GM21723 (cell line): ENCODE results near the gene MYH11.
"Not testable (repeated sequence)": the region's sequence is repeated elsewhere in the genome, so short reads cannot be mapped to it uniquely, and the experiment has no call there.

Experiments used
- ATAC-seq: cut with Tn5 transposase; IDR thresholded peaks from one replicate; pipeline ENCODE4 v1.9.1; 2021; ENCODE audit warnings: mild to moderate bottlenecking, moderate library complexity; ENCODE audit not compliant: unreplicated experiment

The MYH11 gene

DNA sequence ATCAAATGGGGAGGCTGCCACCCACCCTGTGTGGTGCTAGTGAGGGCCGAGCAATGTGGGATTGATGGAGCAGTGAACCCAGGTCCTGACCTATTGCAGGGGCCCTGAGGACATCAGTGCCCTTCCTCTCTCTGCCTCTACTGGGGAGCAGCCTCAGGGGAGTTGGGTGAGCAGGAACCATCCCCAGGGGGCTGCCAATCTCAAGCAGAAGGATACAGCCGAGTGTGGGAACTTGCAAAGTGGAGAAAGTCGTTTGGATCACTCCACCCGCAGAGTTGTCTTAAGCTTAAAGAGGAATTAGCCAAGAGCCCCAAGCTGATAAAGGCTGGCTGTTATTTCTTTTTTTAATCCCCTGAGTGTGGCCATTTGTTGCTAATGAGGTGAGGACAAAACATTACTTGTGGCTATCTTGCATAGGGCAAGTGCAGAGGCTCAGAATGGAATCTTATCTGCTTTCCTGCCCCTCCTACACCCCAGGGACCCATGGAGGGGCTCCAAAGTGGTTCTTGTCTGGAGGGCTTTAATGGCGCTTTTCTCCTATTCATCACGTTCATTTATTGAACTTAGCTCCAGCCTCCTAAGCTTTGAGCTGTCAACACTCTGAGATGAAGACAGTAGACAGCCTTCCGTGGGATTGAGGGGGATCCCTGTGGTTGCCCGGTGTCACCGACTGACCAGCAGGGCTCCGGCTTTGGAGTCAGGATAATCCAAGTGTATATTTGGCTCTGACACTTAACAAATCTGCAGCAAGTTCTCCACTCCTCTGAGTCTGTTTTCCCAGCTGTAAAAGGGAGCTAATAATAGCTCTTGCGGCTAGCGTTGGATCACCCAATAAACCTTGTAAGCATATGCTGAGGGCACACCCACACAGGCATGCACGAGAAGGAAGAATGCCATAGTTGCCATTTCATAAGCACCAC, 45.1 kb downstream of the MYH11 start:
- ATAC-seq: no peak

DNA sequence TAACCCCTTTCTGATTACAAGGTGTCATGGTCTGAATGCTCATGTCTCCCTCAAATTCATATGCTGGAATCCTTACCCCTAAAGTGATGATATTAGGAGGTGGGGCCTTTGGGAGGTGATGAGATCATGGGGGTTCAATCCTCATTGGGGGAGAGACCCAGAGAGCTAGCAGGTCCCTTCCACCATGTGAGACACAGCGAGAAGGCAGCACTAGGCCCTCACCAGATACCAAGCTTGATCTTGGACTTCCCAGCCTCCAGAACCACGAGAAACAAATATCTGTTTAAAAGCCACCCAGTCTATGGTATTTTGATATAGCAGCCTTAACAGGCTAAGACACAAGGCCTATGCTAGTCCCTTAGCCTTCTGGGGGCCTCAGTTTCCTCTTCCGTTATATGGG, 45.9 kb downstream of the MYH11 start:
- ATAC-seq: no peak

DNA sequence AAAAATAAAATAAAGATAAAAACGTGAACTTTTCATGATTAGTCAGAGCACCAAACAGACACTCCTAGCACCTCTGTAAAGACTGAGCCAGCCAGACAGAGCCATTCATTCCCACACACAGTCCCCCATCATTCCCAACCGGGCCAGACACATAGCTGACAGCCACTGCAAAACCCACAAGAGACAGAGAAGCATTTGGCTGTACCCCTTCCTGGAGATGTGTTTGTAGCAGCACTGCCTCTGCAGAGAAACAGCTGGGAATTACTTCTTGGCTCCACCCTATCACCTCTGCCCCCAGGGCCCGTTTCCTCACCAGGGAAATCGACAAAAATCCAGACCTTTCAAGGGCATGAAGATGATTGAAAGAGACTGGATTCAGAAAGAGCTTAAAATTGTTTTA, 46.4 kb downstream of the MYH11 start:
- no peak for ATAC-seq

DNA sequence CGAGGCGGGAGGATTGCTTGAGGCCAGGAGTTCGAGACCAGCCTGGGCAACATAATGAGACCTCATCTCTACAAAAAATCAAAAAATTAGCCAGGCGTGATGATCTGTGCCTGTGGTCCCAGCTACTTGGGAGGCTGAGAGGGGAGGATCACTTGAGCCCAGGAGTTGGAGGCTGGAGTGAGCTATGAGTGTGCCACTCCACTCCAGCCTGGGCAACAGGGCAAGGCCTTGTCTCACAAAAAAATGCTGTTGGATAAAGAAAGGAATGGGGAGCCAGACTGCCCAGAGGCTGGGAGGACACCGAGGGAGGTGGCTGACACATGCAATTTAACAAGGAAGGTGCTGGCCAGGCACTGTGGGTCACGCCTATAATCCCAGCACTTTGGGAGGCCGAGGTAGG, 47.5 kb downstream of the MYH11 start:
- ATAC-seq: not testable (repeated sequence)

DNA sequence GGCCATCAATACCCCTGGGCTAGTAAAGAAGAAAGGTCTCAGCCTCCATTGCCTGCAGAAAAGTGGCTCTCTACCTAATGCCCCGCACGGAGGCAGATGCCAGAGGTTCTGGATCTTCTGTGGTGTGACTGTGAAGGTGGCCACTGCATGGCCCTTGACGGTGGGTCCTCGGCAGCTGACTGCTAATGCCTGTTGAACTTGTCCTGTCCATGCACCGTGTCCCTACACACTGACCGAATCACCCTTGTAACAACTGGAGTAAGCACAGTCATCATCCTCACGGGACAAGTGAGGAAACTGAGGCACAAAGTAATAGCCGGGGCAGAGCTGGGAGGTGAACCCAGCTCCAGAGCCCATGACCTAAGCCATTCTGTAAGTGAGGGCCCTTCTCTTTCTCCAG, 48.8 kb downstream of the MYH11 start:
- ATAC-seq: no peak

DNA sequence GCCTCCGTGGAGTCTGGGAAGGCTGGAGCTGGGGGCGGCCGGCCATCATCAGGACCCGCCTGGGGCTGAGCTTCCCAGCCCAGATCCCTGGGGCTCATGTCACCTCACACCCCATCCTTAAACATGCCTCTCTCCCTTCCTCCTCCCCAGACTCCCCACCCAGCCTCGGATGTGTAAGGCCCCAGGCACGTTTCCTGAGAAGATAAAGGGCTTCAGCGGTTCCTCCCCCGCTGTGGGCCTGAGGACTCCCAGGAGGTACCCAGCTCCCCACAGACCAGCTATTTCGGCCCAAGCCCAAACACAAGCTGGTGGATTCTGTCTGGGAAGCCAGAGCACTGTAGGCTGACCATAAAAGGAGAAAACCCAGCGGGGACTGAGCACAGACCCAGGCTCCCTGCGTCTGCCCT, 49.2 kb downstream of the MYH11 start:
- ATAC-seq: no peak

DNA sequence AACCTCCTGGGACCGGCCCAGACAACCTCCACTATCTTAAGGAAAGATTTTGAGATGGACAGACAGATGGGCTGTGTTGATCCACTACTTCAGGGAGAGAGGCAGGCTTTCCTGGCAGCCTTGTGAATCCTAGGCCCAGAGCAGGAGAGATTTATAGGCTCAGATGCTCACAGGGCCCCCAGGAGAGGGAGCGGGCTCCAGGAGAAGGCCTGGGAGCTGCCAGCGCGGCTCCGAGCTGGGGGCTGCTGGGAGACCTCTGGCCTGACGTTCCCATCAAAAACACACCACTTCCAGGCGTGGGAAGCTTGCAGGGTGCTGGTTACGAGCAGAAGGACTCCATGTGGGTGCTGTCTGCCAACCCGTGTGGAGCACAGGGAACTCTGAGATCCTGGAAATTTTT, 53.2 kb downstream of the MYH11 start:
- no peak for ATAC-seq

DNA sequence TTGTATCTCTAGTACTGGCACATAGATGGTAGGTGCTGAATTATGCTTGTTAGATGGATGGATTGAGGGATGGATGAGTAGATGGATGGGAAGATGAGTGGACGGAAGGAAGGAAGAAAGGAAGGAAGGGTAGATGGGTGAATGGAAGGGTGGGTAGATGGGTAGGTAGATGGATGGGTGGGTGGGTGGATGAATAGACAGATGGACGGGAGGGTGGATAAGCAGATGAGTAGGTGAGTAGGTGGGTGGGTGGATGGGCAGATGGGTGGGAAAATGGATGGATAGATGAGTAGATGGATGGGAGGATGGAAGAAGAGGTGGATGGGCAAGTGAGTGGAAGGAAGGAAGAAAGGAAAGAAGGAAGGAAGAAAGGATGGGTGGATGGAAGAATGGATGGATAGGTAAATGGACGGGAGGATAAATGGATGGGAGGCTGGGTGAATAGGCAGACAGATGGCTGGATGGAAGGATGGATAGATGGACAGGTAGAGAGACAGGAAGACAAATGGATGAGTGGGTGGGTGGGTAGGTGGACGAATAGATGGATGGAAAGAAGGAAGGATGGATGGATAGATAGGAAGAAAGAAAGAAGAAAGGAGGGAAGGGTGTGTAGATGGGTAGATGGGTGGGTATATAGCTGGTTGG, 56.9 kb downstream of the MYH11 start:
- ATAC-seq: no peak

DNA sequence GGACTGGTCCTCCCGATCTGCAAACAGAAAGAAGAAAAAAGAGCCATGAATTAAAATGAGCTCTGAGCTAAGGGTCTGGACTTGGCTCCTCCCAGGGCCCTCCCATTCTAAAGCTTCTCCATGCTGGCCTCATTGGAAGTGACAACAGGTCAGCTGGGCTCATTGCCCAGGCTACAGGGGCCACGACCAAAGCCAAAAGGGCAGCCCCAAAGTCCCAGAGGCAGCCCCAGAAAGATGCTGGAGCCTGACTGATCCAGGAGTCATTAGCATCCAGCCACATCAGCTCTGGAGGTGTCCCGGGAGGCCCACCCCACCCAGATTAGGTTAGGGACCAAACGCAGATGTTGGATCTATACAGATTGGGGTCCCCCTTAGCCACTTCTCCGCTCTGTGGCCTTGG, 58.2 kb downstream of the MYH11 start:
- ATAC-seq: no peak

DNA sequence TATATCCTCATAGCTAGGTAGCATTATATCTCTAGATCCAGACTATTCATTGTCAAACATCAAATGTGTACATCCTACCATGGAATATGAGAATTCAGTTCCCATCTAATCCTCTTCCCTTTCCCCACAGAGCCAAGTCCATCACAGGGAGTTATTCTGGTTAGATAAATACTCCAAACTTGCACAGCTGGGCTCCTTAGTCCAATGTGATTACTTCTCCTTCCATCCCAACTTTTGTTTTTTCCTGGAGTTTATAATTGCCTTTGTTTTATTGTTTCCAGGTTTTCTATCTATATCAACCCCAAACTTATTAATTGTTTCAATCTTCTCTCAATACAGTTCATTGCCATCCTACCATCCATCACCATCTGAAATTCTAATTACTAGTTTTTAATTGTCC, 59.9 kb downstream of the MYH11 start:
- ATAC-seq: no peak

DNA sequence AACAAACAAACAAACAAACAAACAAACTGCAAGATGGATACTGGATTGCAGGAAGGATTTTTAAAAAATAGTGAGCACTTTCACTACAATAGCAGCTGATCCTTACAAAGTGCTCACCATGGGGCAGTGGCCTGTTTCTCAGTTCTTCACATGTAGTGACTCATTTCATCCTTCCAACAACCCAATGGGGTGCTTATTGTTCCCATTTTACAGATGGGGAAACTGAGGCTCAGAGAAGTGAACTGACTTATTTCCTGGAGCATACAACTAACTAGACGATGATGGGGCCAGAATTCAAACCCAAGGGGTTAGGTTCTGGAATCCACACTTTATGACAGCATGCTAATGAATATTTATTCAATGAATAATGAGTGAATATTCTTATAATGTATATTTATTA, 61.2 kb downstream of the MYH11 start:
- ATAC-seq: no peak

DNA sequence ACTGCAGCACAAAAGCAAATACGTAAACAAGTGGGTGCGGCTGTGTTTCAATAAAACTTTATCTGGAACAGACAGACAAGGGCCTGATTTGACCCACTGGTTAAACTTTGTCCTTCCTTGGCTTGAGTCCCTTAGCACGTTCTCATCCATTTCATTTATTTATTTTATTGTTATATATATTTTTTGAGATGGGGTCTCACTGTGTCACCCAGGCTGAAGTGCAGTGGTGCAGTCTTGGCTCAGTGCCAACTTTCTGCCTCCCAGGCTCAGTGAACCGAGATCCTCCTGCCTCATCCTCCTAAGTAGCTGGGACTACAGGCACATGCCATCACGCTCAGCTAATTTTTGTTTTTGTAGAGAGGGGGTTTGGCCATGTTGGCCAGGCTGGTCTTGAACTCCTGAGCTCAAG, 64.3 kb downstream of the MYH11 start:
- no peak for ATAC-seq

DNA sequence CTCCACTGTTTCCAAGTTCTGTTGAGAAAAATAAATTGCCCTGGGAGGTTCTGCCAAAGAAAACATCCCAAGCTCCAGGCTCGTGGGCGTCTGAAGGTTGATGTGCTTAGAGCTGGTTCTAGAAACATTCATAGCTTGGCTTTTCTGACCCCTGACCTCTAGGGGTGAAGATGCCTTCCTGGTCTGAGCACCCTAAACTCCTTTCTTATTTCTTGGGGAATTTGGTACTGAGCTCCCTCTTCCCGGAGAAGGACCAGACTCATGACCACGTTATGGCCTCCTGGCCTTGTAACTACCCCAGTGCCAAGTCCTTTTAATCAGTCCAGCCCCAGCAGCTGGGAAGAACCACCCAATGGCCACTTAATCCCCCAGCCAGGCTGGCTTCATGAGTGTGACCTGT, 66.4 kb downstream of the MYH11 start:
- no peak for ATAC-seq

DNA sequence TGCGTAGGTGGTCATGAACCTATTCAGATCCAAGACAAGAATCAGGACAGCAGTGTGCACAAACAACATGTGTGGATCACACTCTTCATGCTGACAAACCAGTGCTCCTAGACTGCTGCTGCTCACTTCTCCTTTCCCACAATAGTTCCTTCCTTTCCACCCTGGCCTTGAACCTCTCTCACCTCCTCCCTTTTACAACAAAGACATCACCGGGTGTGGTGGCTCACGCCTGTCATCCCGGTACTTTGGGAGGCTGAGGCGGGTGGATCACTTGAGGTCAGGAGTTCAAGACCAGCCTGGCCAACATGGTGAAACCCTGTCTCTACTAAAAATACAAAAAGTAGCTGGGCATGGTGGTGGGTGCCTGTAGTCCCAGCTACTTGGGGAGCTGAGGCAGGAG, 67.0 kb downstream of the MYH11 start:
- ATAC-seq: not testable (repeated sequence)

DNA sequence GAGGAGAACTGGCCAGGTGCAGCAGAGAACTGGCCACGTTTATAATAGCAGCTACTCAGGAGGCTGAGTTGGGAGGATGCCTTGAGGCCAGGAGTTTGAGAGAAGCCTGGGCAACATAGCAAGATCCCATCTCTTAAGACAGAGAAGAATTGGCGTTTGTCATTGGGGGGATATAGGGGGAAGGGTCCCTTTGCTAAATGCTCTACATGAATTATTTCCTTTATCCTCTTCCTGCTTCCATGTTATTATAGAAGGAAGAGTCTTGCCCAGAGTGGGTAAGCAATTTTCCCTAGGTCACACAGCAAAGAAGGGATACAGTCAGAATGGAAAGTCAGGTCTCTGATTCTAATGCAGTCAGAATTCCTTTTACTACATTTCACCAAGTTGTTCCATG, 68.0 kb downstream of the MYH11 start:
- no peak for ATAC-seq

DNA sequence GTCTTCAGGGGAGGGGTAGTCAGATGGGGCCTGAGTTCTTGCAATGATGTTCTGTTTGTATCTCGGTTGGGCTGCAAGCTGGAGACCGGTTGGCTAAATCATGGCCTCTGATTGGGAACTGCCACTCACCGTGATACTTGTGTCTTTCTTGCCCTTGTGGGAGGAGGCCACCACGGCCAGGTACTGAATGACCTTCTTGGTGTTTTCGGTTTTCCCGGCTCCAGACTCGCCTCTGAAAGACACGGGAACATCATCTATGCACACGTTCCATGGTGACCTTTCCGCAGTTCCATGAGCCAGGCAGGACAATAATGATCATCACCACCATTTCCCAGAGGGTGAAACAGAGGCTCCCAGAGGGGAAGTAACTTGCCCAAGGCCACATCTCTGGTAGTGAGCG, 70.3 kb downstream of the MYH11 start:
- no peak for ATAC-seq

DNA sequence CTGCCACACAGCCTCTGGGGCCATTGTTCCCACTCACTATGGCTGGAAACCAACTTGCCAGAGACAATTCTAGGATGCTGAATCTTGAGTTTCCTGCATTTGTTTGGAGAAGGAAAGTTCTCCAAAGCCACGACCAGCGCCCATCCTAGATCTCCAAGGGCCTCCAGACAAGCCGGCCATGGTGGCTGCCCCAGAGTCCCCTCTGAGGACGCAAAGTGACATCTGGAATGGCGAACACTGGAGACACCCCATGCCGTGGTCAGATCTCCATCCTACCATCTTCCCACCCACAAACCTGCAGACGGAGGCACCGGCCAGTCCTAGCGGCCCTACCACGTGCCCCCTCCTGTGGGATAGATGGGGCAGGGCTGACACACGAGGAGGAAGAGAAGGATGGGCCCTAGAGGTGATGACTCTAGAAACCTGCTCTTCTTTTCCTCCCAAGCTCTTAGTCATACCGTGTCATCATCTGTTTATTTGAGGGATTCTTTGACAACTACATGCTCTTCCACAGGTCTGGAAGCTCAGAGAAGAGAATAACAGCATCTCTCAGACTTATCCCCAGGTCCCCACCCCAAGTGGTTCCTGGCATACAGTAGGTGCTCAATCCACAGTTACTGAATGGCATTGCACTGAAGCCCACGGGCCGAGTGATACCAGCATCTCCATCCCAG, 71.3 kb downstream of the MYH11 start:
- ATAC-seq: no peak

DNA sequence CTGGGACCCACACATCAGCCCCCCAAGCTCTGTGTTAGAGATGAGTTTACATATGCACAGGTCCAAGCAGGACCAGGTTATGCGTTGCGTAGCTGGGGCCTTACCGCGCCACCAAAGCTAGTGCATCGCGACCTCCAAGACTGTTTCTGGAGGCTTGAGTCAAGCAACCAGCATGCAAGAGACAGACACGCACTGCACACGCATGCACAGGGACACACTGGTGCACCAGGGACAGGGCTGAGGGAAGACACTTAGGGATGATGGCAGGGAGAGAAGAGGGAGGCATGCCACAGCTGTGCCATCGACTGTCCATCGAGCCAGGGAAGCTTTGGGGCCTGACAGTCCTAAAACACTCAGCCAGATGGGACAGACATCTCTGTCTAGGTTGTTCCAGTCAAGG, 72.8 kb downstream of the MYH11 start:
- no peak for ATAC-seq

DNA sequence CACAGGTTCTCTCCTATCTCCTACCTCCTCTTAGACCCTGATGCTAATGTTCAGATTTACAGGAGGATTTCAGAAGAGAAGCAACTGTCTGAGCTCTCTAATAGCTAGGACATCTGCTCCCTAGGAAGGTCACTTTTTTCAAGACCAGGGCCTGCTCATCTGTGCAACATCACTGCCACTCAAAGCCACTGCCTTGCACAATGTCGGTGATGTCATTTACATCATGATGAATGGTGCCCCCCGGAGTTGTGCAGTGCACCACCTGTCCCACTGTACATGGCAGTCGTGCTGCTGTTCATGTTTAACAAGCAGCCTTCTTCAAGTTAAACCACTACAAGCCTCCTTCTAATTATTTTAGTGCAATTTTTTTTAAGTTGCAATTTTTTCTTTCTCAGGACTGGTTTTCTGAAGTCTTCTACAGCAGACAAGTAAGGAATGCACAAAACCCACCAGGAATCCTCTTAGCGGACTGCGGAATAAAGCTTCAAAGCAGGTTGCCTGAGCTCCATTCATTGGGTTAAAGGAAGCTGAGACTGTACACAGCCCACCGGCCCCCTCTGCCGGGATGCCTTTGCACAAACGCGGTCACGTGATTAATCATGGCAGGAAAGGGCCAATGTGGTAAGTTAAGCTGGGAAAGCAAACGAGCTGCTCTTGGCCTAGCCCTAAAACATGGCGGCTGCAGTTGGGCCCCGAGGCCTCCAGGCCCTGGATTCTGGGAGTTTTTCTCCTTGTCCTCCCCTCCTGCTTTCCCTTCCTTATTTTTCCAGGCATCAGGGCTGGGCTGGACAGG, 74.1 kb downstream of the MYH11 start:
- ATAC-seq: no peak

DNA sequence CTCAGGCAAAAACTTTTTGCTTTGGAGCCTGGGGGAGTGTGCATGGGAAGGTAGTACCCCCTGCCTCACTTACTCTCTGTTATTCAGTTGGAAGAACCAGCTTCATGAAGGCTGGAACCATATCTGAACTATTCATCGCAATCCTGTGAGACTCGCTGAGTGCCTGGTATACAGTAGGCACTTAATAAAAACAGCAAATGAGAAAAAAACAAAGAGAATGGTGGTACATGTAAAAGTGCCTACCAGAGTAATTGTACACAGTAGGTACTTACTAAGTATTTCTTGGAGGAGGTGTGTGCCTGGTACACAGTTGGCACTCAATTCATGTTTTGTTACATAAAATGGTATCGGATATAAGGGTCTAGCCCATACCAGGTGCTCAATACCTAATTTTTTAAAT, 75.2 kb downstream of the MYH11 start:
- ATAC-seq: no peak

DNA sequence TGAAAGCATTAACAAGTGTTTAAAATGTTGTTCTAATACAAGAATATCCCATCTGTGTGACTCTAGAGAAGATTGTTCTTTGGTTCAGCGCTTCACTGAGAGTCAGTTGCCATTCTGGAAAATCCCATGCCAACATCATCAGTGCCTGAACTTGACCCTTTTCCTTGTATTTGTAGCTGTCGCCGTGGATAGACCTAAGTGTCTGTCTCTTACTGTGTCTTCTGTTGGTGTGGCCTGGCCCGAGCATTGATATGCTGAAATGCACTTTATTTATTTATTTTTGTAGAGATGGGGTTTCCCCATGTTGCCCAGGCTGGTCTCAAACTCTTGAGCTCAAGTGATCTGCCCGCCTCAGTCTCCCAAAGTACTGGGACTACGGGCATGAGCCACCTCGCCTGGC, 76.0 kb downstream of the MYH11 start:
- no peak for ATAC-seq
